CD4-positive, alpha-beta T cell treated with Interleukin-21 for 1 hour (primary cell): ENCODE results near the gene CPNE5.
"Not testable (repeated sequence)": the region's sequence is repeated elsewhere in the genome, so short reads cannot be mapped to it uniquely, and the experiment has no call there.

Source experiments
- DNase-seq: peaks from one replicate; pipeline ENCODE4 v3.0.0-alpha.2; 2020

The CPNE5 gene

DNA sequence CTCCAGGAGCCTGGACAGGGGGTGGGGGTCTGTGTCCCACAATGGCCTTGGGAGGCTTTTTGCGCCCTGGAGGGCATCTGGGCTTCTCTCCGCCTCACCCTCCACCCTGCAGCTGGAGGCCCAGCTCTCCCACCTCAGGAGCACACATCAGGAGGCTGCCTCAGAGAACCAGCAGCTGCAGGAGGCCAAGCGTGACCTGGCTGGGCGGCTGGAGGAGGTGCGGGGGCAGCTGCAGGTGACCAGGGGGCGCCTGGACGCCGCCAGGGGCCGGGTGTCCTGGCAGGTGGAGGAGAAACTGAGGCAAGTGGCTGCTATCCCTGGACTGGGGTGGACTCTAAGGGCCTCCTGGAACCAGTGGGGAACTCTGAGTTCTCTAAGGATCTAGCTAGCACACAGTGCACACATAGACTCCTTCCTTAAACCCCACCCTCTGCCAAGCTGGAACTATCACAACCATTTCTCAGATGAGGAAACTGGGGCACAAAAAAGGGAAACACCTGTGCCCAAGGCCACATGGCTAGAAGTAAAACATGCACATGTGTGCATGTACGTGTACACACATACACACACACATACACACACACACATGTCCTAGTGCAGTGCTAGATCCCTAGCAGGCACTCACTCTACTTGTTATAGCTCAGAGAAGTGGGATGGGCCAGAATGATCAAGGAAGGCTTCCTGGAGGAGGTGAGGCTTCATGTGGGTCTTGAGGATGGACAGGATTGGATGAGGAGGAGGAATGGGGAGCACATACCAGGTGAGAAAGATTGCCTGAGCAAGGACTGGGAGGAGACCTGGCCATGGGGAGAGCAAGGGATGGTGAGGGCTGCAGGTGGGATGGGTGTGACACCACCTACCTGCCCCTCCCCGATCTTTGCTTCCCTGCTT, 118.7 kb downstream of the CPNE5 start:
- no peak for DNase-seq

DNA sequence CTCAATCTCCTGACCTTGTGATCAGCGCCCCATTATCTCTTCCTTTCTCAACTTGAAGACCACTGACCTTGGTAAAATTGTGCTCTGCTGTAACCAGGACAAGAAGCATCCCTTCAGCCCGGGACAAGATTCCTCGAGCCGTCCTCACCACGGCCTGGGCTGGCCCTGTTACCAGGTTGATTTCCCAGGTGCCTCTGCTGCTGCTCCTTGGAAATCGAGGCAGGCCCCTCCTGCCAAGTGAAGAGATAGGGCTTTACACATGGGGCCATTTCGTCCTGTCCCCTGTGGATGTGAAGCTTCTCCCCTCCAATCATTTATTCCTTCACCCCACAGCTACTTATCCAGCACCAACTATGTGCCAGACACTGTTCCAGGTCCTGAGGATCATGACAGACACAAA, 120.1 kb downstream of the CPNE5 start:
- no peak for DNase-seq

DNA sequence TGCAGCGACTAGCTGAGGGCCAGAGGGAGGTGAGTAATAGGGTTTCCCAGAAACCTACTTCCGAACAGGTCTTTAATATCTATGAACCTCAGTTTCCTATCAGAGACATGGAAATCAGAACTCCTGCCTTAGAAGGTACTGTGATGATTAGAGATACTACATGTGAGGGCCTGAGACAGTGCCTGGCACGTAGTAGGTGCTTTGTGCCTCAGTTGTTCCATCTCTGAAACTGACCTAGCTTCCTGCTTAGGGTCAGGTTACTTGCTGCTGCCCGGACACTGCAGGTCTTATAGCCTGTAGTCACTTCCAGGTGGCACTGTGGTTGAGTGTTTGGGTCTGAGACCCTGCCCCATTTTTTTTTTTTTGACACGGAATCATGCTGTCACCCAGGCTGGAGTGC, 120.7 kb downstream of the CPNE5 start:
- DNase-seq, result no peak

DNA sequence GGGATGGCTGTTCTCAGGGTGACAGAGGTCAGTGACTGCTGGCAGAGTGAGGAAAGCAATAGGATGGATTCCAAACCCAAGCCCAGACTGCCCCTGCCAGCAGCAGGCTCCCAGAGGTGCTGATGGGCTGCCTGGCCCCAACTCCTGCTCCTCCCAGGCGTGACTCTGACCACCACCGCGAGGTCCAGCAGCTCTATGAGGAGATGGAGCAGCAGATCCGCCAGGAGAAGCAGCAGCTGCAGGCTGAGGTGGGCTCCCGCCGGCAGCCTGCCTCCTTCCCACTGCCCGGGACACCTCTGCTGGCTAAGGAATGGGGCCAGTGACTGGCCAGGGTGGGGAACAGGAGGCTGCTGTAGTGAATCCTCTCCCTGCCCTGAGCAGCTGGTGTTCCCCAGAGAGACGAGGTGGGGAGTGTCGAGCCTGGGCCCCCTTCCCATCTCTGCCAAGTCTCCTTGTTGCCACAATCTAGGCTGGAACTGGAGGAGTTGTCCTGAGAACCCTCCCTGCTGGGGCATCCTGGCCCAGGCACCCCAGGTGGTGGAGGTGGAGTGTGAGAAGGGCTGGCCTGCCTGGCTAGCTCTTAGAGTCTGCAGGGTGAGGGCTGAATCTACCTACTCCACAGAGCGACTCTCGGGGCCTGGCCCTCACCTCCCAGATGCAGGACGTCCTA, 121.2 kb downstream of the CPNE5 start:
- DNase-seq, result no peak

DNA sequence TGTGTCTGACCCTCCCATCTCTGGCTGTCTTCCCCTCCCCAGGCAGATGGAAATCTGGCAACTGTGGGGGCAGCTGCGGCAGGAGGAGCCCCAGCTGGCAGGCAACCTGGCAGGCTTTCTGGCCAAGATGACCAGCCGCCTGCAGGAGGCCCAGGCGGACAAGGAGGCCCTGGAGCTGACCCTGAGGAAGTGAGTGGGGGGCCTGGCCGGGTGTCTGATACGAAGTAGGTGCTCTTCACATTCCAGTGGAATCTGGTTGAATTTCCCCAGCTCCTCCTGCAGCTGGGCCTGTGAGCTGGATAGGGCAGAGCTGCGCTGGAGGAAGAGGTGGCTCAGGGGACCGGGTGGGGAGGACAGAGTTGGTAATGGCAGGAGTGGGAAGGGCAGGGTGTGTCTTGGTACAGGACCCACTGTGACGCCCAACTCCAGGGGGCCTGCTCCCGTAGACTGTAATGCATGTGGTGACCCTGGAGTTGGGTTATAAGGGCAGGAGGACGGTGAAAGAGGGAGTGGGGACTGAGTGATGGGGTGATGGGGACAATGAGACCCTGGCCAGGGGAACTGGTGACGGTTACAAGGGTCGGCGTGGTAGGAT, 121.9 kb downstream of the CPNE5 start:
- no peak for DNase-seq

DNA sequence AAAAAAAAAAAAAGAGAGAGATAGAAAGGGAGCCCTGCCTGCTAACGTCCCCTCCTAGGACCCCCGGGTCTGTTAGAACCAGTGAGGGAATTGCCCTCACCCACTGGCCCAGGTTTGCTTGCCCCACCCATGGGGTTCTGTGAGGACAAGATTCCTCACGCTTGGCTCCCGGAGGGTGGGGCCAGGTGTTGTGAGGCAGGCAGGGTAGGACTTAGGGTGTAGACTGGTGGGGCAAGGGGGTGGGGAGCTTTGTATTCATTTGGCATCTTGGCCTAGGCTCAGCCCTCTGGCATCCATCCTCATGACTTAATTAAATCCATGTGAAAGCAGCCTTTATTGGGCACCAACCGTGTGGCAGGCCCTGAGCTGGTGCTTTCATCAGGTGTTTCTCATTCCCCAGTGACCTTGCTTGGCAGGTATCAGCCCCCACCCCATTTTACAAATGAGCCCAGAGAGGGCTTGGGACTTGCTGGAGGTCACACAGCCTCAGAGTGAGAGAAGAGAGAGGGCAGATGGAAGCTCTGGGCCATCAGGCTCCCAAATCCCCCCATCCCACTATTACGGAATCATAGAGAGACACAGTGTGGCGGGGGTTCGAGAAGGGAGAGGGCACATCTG, 122.7 kb downstream of the CPNE5 start:
- no peak for DNase-seq

DNA sequence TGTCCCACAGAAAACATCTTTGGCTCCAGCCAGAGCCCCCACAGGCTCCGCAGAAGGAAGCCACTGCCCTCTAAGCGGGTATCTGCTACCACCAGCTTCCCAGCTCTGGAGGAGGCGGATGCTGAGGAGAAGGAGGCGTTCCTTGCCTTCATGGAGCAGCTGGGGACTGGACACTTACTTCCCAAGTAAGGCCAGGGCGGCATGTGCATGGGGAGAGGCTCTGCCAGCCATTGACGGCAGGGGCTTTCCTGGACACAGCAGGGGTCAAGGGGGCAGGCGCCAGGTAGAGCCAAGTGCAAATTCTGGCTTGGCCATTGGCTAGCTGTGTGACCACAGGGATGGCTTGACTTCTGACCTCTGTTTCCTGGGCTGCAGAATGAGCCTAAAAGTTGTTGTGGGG, 123.8 kb downstream of the CPNE5 start:
- no peak for DNase-seq

DNA sequence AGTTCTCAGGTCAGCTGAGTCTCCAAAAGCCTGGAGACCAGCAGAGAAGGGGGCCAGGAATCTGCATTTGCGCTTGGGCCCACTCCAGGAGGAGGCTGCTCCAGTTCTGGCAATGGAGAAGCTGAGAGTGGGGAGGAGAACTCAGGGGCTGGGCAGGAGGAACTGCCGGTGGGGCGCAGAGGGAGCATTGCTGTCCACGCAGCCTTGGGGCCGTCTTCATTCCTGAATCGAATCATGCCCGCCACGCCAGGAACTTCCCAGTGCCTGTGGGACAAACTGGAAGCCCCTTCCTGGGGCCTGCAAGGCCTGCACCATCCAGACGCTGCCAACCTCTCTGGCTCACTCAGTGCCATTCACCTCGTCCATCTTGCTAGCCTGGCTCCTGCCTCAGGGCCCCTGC, 124.7 kb downstream of the CPNE5 start:
- no peak for DNase-seq

DNA sequence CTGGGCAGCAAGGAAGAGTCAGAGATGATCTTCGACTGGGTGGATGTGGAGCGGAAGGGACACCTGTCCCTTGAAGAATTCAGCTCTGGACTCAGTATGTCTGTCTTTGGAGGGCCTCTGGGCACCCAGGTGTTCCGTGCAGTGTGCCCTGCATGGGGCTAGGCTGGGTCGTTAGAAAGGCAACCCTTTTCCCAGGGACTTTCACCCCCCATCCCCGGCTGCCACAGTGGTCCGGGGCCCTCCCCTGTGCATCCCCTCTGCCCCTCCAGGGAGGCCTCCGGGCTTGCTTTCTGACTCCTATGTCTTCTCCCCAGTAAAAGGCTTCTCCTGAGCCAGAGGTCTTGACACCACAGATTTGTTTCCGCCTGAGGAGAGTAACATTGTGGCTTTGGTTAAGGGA, 125.4 kb downstream of the CPNE5 start:
- no peak for DNase-seq

DNA sequence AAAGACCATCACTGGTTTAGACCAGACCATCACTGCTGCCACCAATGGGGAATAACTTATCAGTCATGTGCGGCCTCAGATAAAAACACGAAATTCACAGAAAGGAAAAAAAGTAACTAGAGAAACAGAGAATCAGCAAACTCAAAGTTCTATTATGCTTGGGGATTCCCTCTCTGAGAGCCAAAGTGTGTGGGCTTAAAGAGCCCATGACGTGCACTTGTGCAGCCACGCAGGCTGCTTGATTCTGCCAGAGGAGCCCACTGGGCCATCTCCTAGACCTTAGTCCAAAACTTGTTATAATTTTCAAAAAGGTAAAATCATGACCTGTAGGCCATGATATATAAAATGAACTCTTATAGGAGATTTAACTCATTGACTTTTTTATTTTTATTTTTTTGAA, 126.4 kb downstream of the CPNE5 start:
- DNase-seq, result no peak

DNA sequence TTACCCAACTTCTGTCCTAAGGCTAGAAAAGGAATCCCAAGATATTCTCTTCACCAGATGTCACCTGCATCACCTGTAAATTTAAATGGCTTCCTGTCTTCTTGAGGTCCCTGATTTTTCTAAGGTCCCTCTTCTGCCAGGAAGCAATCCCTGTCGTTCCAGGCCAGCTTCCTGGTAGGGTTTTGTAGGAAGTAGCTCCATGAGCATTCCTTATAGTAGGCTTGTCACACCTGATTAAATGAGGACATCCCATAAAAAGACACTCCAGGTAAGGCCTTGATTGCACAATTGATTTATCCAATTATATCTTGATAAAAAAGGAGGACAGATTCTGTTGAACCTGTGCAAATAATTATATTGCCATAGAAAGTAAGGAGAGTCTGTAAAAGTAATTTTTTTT, 132.9 kb downstream of the CPNE5 start:
- DNase-seq, result no peak

DNA sequence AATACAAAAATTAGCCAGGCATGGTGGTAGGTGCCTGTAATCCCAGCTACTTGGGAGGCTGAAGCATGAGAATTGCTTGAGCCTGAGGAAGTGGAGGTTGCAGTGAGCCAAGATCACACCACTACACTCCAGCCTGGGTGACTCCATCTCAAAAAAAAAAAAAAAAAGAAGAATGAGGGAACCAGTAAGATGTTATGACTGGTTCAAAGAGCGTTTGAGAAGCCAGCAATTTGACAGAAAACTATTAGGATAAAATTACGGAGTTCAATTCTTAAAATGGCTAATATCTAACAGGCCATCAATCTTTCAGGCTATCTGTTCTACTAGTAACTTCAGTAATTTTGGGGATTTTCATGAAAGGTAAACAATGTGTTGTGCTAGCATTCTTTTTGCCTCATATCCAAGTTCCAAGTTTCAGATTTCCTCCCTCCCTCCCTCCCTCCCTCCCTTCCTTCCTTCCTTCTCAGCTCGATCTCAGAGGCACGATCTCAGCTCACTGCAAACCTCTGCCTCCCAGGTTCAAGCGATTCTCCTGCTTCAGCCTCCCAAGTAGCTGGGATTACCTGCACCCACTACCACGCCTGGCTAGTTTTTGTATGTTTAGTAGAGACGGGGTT, 134.2 kb downstream of the CPNE5 start:
- not testable (repeated sequence) for DNase-seq

DNA sequence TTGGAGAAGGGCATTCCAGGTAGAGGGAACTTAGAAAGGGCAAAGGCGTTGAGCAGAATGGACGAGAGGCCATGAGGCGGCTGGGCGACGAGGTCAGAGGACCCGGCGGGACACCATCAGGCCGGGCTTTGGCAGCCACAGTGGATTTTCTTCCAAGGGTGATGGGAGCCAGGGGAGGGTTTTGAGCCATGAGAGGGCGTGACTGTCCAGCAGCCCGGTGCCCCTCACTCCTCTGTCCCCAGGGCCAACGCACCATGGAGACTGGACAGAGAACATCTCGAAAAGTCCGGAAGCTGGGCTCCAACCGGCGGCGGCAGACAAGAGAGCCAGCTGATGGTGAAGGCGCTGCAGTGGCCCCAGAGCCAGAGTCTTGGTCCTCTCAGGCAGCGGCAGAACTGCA, 135.3 kb downstream of the CPNE5 start:
- no peak for DNase-seq

DNA sequence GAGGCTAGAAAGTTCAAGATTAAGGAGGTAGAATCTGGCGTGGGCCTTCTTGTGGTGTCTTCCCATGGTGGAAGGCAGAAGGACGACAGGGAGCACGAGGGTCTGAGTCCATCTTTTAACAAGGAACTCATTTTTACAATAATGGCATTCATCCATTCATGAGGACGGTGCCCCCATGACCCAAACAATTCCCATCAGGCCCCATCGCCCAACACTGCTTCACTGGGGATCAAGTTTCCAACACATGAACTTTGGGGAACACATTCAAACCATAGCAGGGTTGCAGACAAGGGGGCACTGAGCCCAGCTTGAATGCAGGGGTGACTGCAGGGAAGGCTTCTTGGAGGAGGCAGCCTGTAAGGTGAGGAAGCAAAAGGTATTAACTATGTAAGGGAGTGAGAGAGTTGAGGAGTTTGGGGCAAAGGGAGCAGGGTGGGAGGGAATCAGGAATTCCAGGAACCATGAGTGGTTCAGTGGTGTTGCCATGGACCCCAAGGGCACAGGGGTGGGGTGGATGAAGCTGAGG, 136.1 kb downstream of the CPNE5 start:
- no peak for DNase-seq

DNA sequence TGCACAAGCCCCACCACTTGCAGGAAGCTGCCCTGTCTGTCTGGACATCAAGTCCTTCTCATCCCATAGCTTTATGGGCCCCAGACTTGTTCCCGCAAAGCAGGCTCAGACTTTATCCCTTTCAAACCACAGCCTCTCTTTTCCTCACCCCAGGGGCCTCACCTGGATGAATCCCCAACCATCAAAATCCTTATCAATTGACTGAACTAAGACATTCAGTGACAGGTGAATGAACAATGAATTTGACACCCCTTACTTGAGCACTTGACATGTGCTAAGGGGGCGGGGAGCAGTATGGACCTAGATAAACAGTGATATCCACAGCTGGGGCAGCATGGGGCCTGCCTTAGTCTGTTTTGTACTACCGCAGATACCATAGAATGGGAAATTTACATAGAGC, 136.6 kb downstream of the CPNE5 start:
- DNase-seq, result no peak

DNA sequence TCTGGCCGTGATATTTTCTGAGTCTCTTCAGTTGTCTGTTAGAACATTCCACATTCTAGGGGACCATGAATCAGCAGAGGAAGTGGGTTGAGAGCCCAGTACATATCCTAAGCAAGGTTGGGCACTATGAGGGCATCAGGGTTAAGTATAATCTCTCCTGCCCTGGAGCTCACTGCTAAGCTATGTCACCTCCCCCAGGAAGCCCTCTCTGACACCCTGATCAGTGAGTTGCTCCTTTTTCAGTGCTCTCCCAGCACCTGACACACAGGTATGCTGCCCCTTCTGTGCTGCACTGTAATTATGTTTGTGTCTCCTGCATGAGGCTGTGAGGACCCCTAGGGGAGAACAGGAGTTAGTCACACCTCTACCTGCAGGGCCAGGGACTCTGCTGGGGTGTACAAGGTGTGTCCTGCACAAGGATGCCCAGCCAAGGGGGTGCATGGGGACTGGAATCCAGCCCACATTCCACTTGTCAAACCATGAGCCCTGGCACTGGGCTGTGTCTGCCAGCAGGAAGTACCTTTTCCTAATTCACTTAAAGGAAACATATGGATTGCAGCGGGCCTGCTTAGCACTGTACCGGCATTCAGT, 137.7 kb downstream of the CPNE5 start:
- no peak for DNase-seq

DNA sequence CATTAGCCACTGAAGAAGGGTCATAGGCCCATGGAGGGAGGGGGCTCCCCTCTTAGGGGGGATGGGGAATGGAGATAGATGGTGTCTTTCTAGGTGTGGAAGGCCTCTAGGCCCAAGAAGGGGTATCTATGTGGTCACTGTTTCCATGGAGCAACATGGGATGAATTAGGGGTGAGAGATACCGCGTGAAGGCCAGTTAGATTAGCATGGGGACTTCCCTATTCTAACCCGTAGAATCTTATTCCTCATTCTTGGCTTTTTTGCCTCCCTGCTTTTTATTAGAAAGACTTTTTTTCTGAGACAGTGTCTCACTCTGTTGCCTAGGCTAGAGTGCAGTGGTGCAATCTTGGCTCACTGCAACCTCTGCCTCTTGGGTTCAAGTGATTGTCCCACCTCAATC, 138.4 kb downstream of the CPNE5 start:
- no peak for DNase-seq

DNA sequence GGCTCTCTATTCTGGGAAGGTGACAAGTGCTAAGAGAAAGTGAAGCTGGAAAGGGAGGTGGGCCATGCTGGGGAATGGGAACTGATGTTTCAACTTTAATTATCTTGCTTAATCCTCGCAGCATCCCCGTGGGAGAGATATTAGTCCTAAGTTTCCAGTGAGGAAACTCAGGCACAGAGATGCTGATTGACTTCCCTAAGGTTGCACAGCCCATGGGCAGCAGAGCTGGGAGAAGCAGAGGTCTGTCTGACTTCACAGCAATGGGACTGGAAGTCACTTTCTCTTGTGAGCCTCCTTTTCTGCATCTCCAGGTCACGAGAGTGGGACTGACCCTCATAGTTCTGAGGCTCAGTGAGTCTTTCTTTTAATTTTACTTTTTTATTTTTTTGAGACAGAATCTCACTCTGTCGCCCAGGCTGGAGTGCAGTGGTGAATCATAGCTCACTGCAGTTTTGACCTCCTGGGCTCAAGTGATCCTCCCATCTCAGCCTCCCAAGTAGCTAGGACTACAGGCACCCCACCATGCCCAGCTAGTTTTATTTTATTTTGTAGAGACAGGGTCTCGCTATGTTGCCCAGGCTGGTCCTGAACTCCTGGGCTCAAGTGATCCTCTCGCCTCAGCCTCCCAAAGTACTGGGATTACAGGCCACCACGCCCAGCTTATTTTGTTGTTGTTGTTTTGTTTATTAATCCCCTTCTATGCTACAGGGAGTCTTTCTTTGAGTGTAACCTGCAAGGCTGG, 139.0 kb downstream of the CPNE5 start:
- DNase-seq, result no peak

DNA sequence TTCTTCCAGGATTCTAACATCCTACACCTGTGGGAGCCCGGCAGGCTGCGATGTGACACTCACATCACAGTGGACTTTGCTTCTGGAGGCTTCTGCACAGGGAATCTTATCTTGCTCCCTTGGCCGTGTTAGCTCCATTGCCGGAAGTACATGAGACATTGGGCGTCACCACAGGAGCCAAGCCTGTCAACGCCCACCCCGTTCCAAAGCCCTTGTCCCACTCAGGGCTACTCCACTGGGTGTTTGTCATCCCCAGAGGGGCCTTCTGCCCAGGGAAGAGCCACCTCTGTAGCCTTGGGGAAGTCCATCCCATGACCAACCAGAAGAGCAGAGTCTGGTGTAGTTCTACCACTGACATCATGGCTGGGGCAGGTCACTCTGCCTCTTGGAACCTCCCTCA, 139.9 kb downstream of the CPNE5 start:
- no peak for DNase-seq

DNA sequence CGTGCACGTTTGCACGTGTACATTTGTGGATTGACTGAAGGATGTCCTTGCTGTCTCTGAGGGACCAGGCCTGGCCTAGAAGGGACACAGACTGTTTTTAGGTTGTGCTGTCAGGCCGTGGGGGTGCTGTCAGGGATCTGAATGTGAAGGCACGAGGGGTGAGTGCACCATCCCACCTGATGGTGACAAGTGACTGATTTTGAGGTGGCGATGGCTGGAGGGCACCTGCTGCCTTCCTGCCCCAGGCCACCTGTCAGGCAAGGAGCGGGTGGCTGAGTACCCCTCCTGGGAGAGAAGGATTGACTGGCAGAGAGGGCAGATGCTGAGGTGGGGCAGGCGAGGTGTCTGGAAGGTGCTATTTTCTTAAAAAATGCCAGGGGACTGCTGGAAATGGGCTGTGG, 140.4 kb downstream of the CPNE5 start:
- no peak for DNase-seq

DNA sequence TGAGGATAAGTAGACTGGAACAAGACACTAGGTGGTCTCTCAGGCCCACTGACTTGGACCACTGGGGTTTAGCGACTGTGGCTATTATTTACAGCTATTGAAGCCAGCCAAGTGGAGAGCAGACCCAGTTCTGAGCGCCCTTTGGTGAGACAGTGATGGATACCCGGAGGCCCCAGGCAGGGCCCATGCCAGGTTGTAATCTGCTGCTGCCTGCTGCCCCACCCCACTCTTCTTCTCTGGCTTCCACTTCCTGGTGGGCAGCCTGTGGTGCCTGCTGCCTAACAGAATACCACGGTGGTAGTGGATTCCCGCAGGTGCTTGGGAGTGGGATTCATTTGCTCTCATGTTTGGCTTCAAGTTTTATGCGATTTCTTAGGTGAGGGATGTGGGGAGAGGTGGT, 141.0 kb downstream of the CPNE5 start:
- no peak for DNase-seq

DNA sequence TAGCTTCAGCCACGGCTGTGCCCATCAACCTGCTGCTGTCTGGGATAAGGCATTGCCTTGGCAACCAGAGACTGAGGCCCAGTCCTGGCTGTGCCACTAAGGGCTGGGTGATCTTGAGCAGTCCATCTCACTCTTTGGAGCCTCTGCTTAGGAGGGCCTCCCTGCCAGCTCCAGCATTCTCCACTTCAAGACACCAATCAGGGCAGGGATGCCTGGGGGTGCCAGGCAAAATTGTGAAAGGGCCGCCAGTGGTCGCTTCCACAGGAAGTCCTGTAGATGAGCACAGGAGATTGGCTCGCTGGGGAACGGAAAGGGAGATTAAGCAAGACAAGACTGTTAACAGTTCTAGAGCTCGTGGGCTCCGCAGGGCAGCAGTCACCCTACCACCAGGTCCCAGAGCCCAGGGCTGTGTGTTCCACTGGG, 141.8 kb downstream of the CPNE5 start, which contains the start of gene RAB44:
RAB44 (plus strand) TSS at position 346 of the 423 bp plus-strand sequence. CDS start 6,410 bp downstream, outside the sequence.
- no peak for DNase-seq
